Lung (tissue), 12 donors: ENCODE data around the gene INPP4B. TPM values are rescaled to one million over a fixed set of nuclear protein-coding genes. Genes with fewer than 3 reads are reported as not detected.

Source experiments
- ATAC-seq: fragments of 200-7000 bp; cut with Tn5 transposase; one replicate; pipeline ENCODE4 v1.9.1; 2020; ENCODE audit warnings: moderate number of reproducible peaks; ENCODE audit not compliant: insufficient read depth, low FRiP score
- DNase-seq, 3 donors: peaks; one replicate each; pipeline ENCODE4 v3.0.0-alpha.2; 2013 to 2017
- H3K27ac ChIP-seq, 2 donors: one replicate each; pipeline ENCODE4 v1.5.1; 2013; ENCODE audit warnings: mild to moderate bottlenecking in 2 of 2, moderate library complexity in 2 of 2, control low read depth in 1 of 2, inconsistent platforms in 1 of 2, low read depth in 1 of 2, low read length in 1 of 2
- H3K27me3 ChIP-seq, 3 donors: one replicate each; pipeline ENCODE4 v1.5.1; 2013; ENCODE audit warnings: low read length in 2 of 3; ENCODE audit not compliant: control insufficient read depth in 3 of 3, insufficient read depth in 3 of 3
- H3K36me3 ChIP-seq, 4 donors: one replicate each; pipeline ENCODE4 v1.5.1; 2013; ENCODE audit warnings: low read length in 4 of 4, mild to moderate bottlenecking in 1 of 4, moderate library complexity in 1 of 4; ENCODE audit not compliant: control insufficient read depth in 4 of 4, insufficient read depth in 4 of 4
- H3K4me1 ChIP-seq, 5 donors: one replicate each; pipeline ENCODE4 v1.5.1; 2013; ENCODE audit warnings: low read length in 5 of 5, mild to moderate bottlenecking in 2 of 5, moderate library complexity in 1 of 5; ENCODE audit not compliant: control insufficient read depth in 5 of 5, insufficient read depth in 5 of 5
- H3K4me3 ChIP-seq: one replicate; pipeline ENCODE4 v1.5.1; 2013; ENCODE audit warnings: mild to moderate bottlenecking, control low read depth, moderate library complexity
- H3K9ac ChIP-seq, 2 donors: one replicate each; pipeline ENCODE4 v1.5.1; 2013; ENCODE audit warnings: low read length in 2 of 2, control low read depth in 1 of 2; ENCODE audit not compliant: insufficient read depth in 1 of 2
- H3K9me3 ChIP-seq, 4 donors: one replicate each; pipeline ENCODE4 v1.5.1; 2013; ENCODE audit warnings: low read length in 3 of 4, mild to moderate bottlenecking in 1 of 4, moderate library complexity in 1 of 4; ENCODE audit not compliant: control insufficient read depth in 4 of 4, insufficient read depth in 3 of 4
- CTCF ChIP-seq: IDR thresholded peaks from 2 replicates; pipeline ENCODE4 v1.5.1; 2012; ENCODE audit warnings: mild to moderate bottlenecking; ENCODE audit errors: control extremely low read depth, extremely low read depth
- WGBS, 2 donors: extraction: QIAGEN DNeasy Blood & Tissue Kit; methylation state at CpG; one replicate each; pipeline ENCODE4 v1.1.7; 2013; 5-methylcytosine and 5-hydroxymethylcytosine counted together
- polyA plus RNA-seq, 2 donors: library from polyadenylated mRNA; stranded (reverse); fragments of 200-250 nt; gene quantifications; one replicate each; pipeline ENCODE4 v1.2.1, GENCODE V29; 2013
- total RNA-seq, 2 donors: library from RNA; depleted of rRNA in 1 of 2; stranded (reverse); fragments of >200 nt in 1 of 2; gene quantifications; one replicate each; pipeline ENCODE4 v1.2.1, GENCODE V29; 2014 to 2021
- donor health status: control.
- donor health status: control.
- donor health status: Bipolar disorder and iron deficiency.
- donor health status: healthy.
- donor health status: DM: yes; HTN: yes; CAD: no.

INPP4B gene
- total and polyA plus RNA-seq, 4 donors = 2.4 to 32.6 (median 5.6) TPM

- peaks cover 0 to 19% (median 4%) of the 10 kb centered on the region in 5 donors for H3K4me1 ChIP-seq
- no peak overlapping the region for H3K27ac ChIP-seq
- 78 to 84% methylated on average over 4 of the region's 4 CpGs for WGBS, 2 donors
- TF ChIP-seq CTCF = no peak
- no peaks in the 10 kb centered on the region for H3K27me3 ChIP-seq
- ATAC-seq (no peak), DNase-seq (no peak)
- no peaks in the 10 kb centered on the region for H3K36me3 ChIP-seq
- H3K9me3 ChIP-seq = no peaks in the 10 kb centered on the region
- no peak overlapping the region for H3K9ac ChIP-seq
- no peak overlapping the region for H3K4me3 ChIP-seq
These were observed 27.6 kb downstream of the INPP4B start for GRCh38 chr4:142818476-142818875.

GRCh38 chr4:142818031-142818430 lies 28.1 kb downstream of the INPP4B start:
- Histone ChIP-seq H3K27ac (peak overlapping the region in 1 of 2 donors; percentile 21), H3K36me3 (no peaks in the 10 kb centered on the region), H3K4me3 (no peak overlapping the region), H3K27me3 (no peaks in the 10 kb centered on the region), H3K9ac (no peak overlapping the region), H3K9me3 (no peaks in the 10 kb centered on the region), H3K4me1 (peaks cover 0 to 19% (median 4%) of the 10 kb centered on the region in 5 donors)
- DNase-seq (peak in 2 of 3 donors; percentile 69), ATAC-seq (no peak)
- no peak for TF ChIP-seq CTCF
- 14 to 21% methylated on average over 1 of the region's 1 CpG for WGBS, 2 donors

DNA sequence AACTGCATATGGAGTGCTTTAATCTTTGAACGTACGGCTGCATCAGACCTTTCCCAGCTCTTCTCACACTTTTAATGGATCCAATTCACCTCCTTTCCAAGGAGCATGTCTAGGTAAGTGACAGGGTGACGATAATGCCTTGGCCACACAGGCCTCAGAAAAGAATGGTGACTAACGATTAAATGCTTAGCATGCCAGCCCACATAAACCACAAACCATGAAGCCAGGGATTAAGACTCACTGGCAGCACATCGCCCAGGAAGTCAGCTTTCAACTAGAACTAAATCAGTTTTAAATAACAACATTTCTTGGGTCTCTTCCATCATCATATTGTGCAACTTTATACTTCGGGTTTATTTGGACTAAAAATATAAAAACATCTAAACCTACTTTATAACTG lies 28.7 kb downstream of the INPP4B start:
- peak; percentile 68 for ATAC-seq
- H3K27ac ChIP-seq = peak overlapping the region; percentile 51 to 75
- no peaks in the 10 kb centered on the region for H3K27me3 ChIP-seq
- WGBS, 2 donors = 32 to 39% methylated on average over 6 of the region's 6 CpGs
- peak in 2 of 3 donors; percentile 76 to 86 for DNase-seq
- no peaks in the 10 kb centered on the region for H3K36me3 ChIP-seq
- H3K9me3 ChIP-seq = no peaks in the 10 kb centered on the region
- H3K9ac ChIP-seq = peak overlapping the region in 1 of 2 donors; percentile 26
- peaks cover 0 to 19% (median 4%) of the 10 kb centered on the region in 5 donors for H3K4me1 ChIP-seq
- no peak overlapping the region for H3K4me3 ChIP-seq
- no peak for TF ChIP-seq CTCF

GRCh38 chr4:142815834-142816233 lies 30.3 kb downstream of the INPP4B start:
- no peak for TF ChIP-seq CTCF
- Histone ChIP-seq H3K4me1 (peaks cover 0 to 19% (median 6%) of the 10 kb centered on the region in 5 donors), H3K4me3 (no peak overlapping the region), H3K36me3 (no peaks in the 10 kb centered on the region), H3K9ac (no peak overlapping the region), H3K27me3 (no peaks in the 10 kb centered on the region), H3K9me3 (peaks cover 0 to 1% (median 0%) of the 10 kb centered on the region in 4 donors), H3K27ac (no peak overlapping the region)
- DNase-seq (peak in 1 of 3 donors; percentile 10), ATAC-seq (no peak)
- WGBS, 2 donors = 17 to 30% methylated on average over 1 of the region's 1 CpG
